ENCODE measurements around the gene EHMT2.
"Not testable (repeated sequence)": the region's sequence is repeated elsewhere in the genome, so short reads cannot be mapped to it uniquely, and the experiment has no call there.

Gene EHMT2

GRCh38 chr6:31897612-31898382 lies at the start of gene EHMT2:
EHMT2 (minus strand) TSS chr6:31897698; CDS start chr6:31897677, 21 bp downstream.
- H3K27me3 ChIP-seq (ENCODE audit: insufficient read depth, low read length): no peaks in the 10 kb centered on the region
- H3K4me1 ChIP-seq (ENCODE audit: insufficient read depth, low read length): peaks cover 4% of the 10 kb centered on the region; the same call in 1 of the 2 replicates
- peaks cover 40% of the 10 kb centered on the region for H3K36me3 ChIP-seq (ENCODE audit: insufficient read depth, low read depth, low read length)
- peak within 1 kb of the TSS; percentile 79 for H3K9ac ChIP-seq (ENCODE audit: low read depth, low read length)
- H3K9me3 ChIP-seq (ENCODE audit: insufficient read depth, low read depth, low read length): no peaks in the 10 kb centered on the region
- H3K27ac ChIP-seq (ENCODE audit: low read length): no peak within 1 kb of the TSS
- peak within 1 kb of the TSS; percentile 86 for H3K4me3 ChIP-seq (ENCODE audit: low read length)

- H3K36me3 ChIP-seq (ENCODE audit: insufficient read depth, low read depth, low read length): peaks cover 15% of the 10 kb centered on the region
- H3K4me1 ChIP-seq (ENCODE audit: insufficient read depth, low read length): no peaks in the 10 kb centered on the region
- H3K27ac ChIP-seq (ENCODE audit: low read length): no peak overlapping the region
- H3K4me3 ChIP-seq (ENCODE audit: low read length): no peak overlapping the region
- H3K9me3 ChIP-seq (ENCODE audit: insufficient read depth, low read depth, low read length): no peaks in the 10 kb centered on the region
- peaks cover 42% of the 10 kb centered on the region for H3K27me3 ChIP-seq (ENCODE audit: insufficient read depth, low read length)
- no peak overlapping the region for H3K9ac ChIP-seq (ENCODE audit: low read depth, low read length)
These were observed 49.7 kb upstream of the EHMT2 start for GRCh38 chr6:31947070-31947675.

- Histone ChIP-seq H3K9ac (ENCODE audit: low read depth, low read length) (no peak overlapping the region), H3K36me3 (ENCODE audit: insufficient read depth, low read depth, low read length) (peaks cover 8% of the 10 kb centered on the region), H3K4me3 (ENCODE audit: low read length) (no peak overlapping the region), H3K27ac (ENCODE audit: low read length) (no peak overlapping the region), H3K4me1 (ENCODE audit: insufficient read depth, low read length) (no peaks in the 10 kb centered on the region), H3K27me3 (ENCODE audit: insufficient read depth, low read length) (peaks cover 42% of the 10 kb centered on the region), H3K9me3 (ENCODE audit: insufficient read depth, low read depth, low read length) (no peaks in the 10 kb centered on the region)
These were observed 48.9 kb upstream of the EHMT2 start for GRCh38 chr6:31946370-31946885.

- Histone ChIP-seq H3K4me3 (ENCODE audit: low read length) (no peak within 1 kb of the TSS), H3K27ac (ENCODE audit: low read length) (no peak within 1 kb of the TSS), H3K27me3 (ENCODE audit: insufficient read depth, low read length) (peaks cover 42% of the 10 kb centered on the region), H3K36me3 (ENCODE audit: insufficient read depth, low read depth, low read length) (peaks cover under 1% of the 10 kb centered on the region; the same call in 1 of the 2 replicates), H3K9ac (ENCODE audit: low read depth, low read length) (no peak within 1 kb of the TSS), H3K4me1 (ENCODE audit: insufficient read depth, low read length) (no peaks in the 10 kb centered on the region), H3K9me3 (ENCODE audit: insufficient read depth, low read depth, low read length) (no peaks in the 10 kb centered on the region)
These were observed 48.2 kb upstream of the EHMT2 start, which contains the start of gene CFB for GRCh38 chr6:31945507-31946369. CFB (plus strand) TSS chr6:31946095; CDS start chr6:31946222, 127 bp downstream.

- H3K27ac ChIP-seq (ENCODE audit: low read length): no peak overlapping the region
- H3K4me3 ChIP-seq (ENCODE audit: low read length): no peak overlapping the region
- H3K4me1 ChIP-seq (ENCODE audit: insufficient read depth, low read length): no peaks in the 10 kb centered on the region
- no peak overlapping the region for H3K9ac ChIP-seq (ENCODE audit: low read depth, low read length)
- H3K36me3 ChIP-seq (ENCODE audit: insufficient read depth, low read depth, low read length): no peaks in the 10 kb centered on the region
- no peaks in the 10 kb centered on the region for H3K9me3 ChIP-seq (ENCODE audit: insufficient read depth, low read depth, low read length)
- peaks cover 42% of the 10 kb centered on the region for H3K27me3 ChIP-seq (ENCODE audit: insufficient read depth, low read length)
These were observed 47.6 kb upstream of the EHMT2 start for GRCh38 chr6:31945154-31945506.

GRCh38 chr6:31943742-31944141 lies 46.2 kb upstream of the EHMT2 start:
- Histone ChIP-seq H3K27me3 (ENCODE audit: insufficient read depth, low read length) (peaks cover 42% of the 10 kb centered on the region), H3K9ac (ENCODE audit: low read depth, low read length) (no peak overlapping the region), H3K27ac (ENCODE audit: low read length) (no peak overlapping the region), H3K36me3 (ENCODE audit: insufficient read depth, low read depth, low read length) (no peaks in the 10 kb centered on the region), H3K9me3 (ENCODE audit: insufficient read depth, low read depth, low read length) (no peaks in the 10 kb centered on the region), H3K4me1 (ENCODE audit: insufficient read depth, low read length) (no peaks in the 10 kb centered on the region), H3K4me3 (ENCODE audit: low read length) (no peak overlapping the region)

GRCh38 chr6:31940256-31940664 lies 42.8 kb upstream of the EHMT2 start:
- Histone ChIP-seq H3K27ac (ENCODE audit: low read length) (no peak overlapping the region), H3K27me3 (ENCODE audit: insufficient read depth, low read length) (peaks cover 18% of the 10 kb centered on the region), H3K4me1 (ENCODE audit: insufficient read depth, low read length) (no peaks in the 10 kb centered on the region), H3K36me3 (ENCODE audit: insufficient read depth, low read depth, low read length) (no peaks in the 10 kb centered on the region), H3K4me3 (ENCODE audit: low read length) (no peak overlapping the region), H3K9ac (ENCODE audit: low read depth, low read length) (no peak overlapping the region), H3K9me3 (ENCODE audit: insufficient read depth, low read depth, low read length) (no peaks in the 10 kb centered on the region)

GRCh38 chr6:31935823-31936222 lies 38.3 kb upstream of the EHMT2 start:
- H3K27me3 ChIP-seq (ENCODE audit: insufficient read depth, low read length): no peaks in the 10 kb centered on the region
- H3K9ac ChIP-seq (ENCODE audit: low read depth, low read length): no peak overlapping the region
- no peaks in the 10 kb centered on the region for H3K9me3 ChIP-seq (ENCODE audit: insufficient read depth, low read depth, low read length)
- H3K27ac ChIP-seq (ENCODE audit: low read length): no peak overlapping the region
- H3K4me3 ChIP-seq (ENCODE audit: low read length): no peak overlapping the region
- no peaks in the 10 kb centered on the region for H3K36me3 ChIP-seq (ENCODE audit: insufficient read depth, low read depth, low read length)
- no peaks in the 10 kb centered on the region for H3K4me1 ChIP-seq (ENCODE audit: insufficient read depth, low read length)

GRCh38 chr6:31935021-31935420 lies 37.5 kb upstream of the EHMT2 start:
- no peak overlapping the region for H3K9ac ChIP-seq (ENCODE audit: low read depth, low read length)
- no peak overlapping the region for H3K4me3 ChIP-seq (ENCODE audit: low read length)
- no peaks in the 10 kb centered on the region for H3K36me3 ChIP-seq (ENCODE audit: insufficient read depth, low read depth, low read length)
- H3K4me1 ChIP-seq (ENCODE audit: insufficient read depth, low read length): no peaks in the 10 kb centered on the region
- H3K27me3 ChIP-seq (ENCODE audit: insufficient read depth, low read length): no peaks in the 10 kb centered on the region
- no peaks in the 10 kb centered on the region for H3K9me3 ChIP-seq (ENCODE audit: insufficient read depth, low read depth, low read length)
- H3K27ac ChIP-seq (ENCODE audit: low read length): no peak overlapping the region

- Histone ChIP-seq H3K27me3 (ENCODE audit: insufficient read depth, low read length) (no peaks in the 10 kb centered on the region), H3K4me1 (ENCODE audit: insufficient read depth, low read length) (no peaks in the 10 kb centered on the region), H3K36me3 (ENCODE audit: insufficient read depth, low read depth, low read length) (no peaks in the 10 kb centered on the region), H3K27ac (ENCODE audit: low read length) (no peak overlapping the region), H3K4me3 (ENCODE audit: low read length) (no peak overlapping the region), H3K9ac (ENCODE audit: low read depth, low read length) (no peak overlapping the region), H3K9me3 (ENCODE audit: insufficient read depth, low read depth, low read length) (no peaks in the 10 kb centered on the region)
These were observed 36.0 kb upstream of the EHMT2 start for GRCh38 chr6:31933537-31933936.

GRCh38 chr6:31932137-31932536 lies 34.6 kb upstream of the EHMT2 start:
- H3K4me1 ChIP-seq (ENCODE audit: insufficient read depth, low read length); H3K4me3 ChIP-seq (ENCODE audit: low read length); H3K27me3 ChIP-seq (ENCODE audit: insufficient read depth, low read length); H3K27ac ChIP-seq (ENCODE audit: low read length); H3K36me3 ChIP-seq (ENCODE audit: insufficient read depth, low read depth, low read length); H3K9ac ChIP-seq (ENCODE audit: low read depth, low read length); H3K9me3 ChIP-seq (ENCODE audit: insufficient read depth, low read depth, low read length): not testable (repeated sequence)
